GM21367 (cell line): ENCODE measurements around the gene MED22.
"Not testable (repeated sequence)": the region's sequence is repeated elsewhere in the genome, so short reads cannot be mapped to it uniquely, and the experiment has no call there.

Source experiments
- ATAC-seq: cut with Tn5 transposase; IDR thresholded peaks from one replicate; pipeline ENCODE4 v1.9.1; 2021; ENCODE audit not compliant: unreplicated experiment

The MED22 gene

GRCh38 chr9:133307301-133307700 lies 40.6 kb downstream of the MED22 start:
- no peak for ATAC-seq

DNA sequence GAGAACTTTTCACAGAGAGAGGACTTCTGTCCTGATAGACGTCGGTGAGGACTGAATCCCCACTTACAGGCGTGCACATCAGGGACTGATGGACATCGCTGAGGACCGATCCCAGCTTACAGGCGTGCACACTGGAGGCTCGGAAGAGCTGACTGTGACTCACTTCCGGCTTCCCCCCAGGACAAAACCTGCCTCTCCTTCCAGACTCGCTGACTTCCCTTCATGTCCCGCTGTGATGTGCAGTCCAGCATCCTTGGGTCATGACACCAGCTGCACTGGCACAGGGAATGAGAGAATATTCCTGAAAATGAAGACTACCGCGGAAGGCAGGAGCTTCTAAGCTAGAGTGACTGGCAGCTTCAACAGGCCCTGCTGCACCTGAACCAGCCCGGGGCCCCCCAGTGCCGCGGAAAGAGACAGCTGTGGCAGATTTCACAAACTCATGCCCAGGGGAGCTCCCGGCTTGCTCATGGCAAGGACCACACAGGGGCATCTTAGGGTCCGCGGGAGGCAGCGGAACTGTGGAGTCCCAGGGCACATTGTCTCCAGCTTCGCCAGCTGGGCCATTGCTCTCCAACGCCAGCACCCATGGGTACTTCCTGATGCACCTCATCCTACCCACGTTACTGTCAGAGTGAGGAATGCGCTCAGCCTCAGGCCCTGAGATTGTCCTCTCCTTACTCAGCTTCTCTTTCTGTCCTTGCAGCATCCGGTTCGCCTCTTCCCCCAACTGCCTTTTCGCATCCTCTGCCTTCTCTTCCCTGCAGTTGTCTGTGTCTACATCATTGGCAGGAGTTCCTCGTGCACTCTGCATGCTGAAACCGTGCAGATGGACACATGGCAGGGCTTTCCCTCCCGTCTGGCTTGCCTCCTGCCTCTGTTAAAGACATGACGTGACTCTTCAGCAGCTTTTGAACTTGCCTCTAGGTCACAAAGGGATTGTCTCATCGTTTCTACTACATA lies 41.4 kb downstream of the MED22 start:
- ATAC-seq, result no peak

- no peak for ATAC-seq
Measured at GRCh38 chr9:133305731-133306130, 42.2 kb downstream of the MED22 start.

DNA sequence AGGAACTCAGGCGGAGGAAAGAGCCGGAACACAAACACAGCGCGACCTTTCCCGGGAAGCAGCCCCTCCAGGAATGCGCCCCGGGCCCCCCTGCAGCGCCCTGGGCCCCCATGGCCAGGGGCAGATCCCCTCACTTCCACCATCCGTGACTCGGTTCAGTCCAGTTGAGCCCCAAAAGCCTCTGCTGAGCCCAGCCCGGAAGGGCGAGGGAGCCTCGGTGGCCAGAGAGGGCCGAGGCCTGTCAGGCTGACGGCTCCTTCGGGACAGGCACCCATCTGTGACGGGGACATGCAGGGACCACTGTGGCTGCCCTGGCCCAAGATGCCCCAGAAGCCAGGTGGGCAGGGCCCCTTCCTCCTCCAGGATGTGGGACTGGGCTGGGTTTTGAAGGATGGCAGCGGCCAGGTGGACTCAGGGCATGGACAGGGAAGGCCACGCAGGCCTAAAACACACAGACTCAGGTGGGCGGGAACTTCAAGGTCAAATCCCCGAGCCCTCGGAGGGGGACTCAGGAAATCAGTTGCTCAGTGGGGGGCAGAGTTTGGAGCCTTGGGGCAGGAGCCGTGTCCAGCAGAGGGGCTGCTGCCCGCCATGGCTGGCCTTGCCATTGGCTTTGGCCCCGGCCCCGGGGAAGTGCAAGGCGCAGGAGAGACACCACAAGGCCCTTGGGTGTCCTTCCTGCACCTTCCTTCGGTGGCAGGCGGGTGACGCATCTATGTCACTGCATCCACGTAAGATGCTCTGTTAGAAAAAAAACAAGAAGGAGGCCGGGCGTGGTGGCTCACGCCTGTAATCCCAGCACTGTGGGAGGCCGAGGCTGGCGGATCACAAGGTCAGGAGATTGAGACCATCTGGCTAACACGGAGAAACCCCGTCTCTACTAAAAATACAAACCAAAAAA lies 43.2 kb downstream of the MED22 start:
- ATAC-seq, result no peak

GRCh38 chr9:133304158-133304470 lies 43.8 kb downstream of the MED22 start:
- ATAC-seq, result no peak

DNA sequence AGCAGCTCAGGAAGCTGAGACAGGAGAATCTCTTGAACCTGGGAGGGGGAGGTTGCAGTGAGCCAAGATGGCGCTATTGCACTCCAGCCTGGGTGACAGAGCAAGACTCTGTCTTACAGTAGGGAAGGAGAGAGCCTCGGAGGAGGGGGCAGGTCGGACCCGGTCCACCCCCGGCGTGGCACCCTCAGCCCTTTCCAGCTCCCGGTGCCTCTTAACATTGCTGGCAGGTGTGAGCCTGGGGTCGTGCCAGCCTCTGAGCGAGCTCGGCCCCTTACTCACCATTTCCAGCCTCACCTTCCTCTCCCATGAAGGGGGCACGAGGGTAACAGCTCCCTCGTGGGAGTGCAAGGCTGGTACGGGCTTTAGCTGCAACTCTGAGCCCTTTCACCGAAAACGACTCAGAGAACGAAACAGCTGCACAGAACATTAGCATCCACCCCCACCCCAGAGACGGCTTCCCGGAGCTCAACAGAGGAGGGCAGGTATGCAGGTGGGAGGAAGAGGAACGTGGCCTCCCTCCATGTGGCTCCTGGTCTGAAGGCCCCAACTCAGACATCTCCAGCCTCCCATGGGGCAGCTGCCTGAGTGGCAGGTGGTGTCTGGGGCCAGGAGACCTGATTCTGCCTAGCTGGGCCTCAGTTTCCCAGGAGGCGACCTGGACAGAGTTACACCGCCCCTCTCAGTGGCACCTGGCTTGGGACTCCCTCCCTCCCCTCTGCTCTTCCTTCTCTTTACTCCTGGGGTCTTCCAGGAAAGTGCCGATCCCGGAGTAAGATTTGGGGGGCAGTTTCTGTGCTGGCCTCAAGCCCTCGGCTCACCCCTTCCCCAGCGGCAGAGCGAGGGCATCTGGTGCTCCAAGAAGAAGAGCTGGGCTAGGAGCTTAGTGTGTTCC lies 44.4 kb downstream of the MED22 start:
- ATAC-seq, result no peak

DNA sequence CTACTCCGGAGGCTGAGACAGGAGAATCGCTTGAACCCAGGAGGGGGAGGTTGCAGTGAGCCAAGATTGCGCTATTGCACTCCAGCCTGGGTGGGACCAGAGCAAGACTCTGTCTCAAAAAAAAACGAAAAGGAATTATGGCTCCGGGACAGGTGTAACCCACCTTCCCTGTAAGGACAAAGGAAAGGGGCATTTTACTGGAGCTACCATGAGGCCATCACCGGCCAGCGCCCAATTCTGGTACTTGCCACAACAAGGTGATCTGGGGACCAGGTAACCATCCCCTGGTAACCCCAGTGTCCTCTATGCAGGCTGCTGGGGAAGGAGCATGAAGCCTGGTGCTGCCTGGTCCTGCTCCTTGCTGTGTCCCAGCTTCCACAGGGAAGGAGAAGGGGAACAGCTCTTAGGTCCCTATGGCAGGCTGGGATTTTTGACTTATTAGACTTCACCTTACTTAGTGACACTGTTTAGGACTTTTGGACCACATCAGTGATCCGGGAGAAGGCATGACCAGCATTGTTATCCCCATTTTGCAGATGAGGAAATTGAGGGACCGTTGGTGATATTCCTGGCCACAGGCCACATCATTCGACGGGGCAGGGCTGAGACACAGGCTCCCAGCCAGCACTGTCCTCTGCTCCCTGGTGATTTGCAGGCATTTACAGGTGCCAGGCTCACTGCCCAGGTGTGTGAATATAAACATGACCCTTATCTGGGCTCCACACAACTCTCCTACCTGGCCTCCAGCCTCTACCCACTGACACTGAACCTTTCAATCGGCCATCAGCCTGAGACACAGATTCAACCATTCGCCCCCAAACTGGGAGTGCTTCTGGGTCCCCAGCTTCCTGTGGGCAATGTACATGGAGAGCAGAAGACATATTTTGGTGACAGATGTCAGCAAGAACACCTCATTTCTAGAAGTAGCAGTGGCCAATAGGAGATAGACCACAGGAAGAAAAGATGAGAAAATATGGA lies 46.4 kb downstream of the MED22 start:
- ATAC-seq, result no peak

DNA sequence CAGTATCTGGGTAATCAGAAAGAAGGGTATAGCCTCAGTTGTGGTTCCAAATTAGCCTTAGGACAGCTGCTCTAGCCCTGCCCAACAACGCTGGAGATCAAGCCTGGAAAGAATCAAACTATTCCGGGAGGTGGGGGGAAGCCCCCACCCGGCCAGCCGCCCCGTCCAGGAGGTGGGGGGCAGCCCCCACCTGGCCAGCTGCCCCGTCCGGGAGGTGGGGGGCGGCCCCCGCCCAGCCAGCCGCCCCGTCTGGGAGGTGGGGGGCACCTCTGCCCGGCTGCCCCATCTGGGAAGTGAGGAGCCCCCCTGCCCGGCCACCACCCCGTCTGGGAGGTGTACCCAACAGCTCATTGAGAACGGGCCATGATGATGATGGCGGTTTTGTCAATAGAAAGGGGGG lies 47.9 kb downstream of the MED22 start:
- not testable (repeated sequence) for ATAC-seq

- no peak for ATAC-seq
Measured at GRCh38 chr9:133294257-133294656, 53.7 kb downstream of the MED22 start.

DNA sequence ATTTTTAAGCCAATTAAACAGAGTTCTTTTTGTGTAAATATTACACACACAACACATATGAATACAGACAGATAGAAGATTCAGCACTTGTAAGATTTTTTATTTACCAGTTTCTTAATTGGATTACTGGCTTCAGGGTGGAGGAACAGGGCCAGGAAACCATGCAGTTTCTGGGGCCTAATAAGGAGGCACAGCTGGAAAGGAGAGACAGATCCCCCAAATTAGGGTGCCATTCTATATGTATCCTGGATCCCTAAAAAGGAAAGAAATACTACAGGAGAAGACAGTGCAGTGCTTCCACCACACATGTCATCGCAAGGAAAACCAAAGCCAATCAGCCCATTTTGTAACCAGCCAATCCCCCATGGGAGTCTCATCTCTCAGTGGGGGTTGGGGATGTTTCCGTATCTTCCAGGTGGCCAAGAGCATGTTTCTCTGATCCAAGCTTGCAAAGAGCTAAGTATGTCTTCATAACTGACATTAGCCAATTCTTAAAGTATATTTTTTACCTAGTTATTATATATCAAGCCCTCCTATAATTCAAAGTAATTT lies 57.1 kb downstream of the MED22 start:
- no peak for ATAC-seq
